Measurements from ENCODE around the gene C1QTNF2. TPM values are rescaled to one million over a fixed set of nuclear protein-coding genes. Genes with fewer than 3 reads are reported as not detected.
"Not testable (repeated sequence)": the region's sequence is repeated elsewhere in the genome, so short reads cannot be mapped to it uniquely, and the experiment has no call there.

Gene C1QTNF2
- total and polyA plus RNA-seq, 10 of the 15 experiments (the other 5 are each of a cell fraction or from before 2014, with no cell fraction given) = not detected

GRCh38 chr5:160340513-160340912, 29.9 kb downstream of the C1QTNF2 start:
- intact Hi-C loops (cut with micrococcal nuclease; ENCODE audit: unreplicated experiment) = not testable (repeated sequence)

DNA sequence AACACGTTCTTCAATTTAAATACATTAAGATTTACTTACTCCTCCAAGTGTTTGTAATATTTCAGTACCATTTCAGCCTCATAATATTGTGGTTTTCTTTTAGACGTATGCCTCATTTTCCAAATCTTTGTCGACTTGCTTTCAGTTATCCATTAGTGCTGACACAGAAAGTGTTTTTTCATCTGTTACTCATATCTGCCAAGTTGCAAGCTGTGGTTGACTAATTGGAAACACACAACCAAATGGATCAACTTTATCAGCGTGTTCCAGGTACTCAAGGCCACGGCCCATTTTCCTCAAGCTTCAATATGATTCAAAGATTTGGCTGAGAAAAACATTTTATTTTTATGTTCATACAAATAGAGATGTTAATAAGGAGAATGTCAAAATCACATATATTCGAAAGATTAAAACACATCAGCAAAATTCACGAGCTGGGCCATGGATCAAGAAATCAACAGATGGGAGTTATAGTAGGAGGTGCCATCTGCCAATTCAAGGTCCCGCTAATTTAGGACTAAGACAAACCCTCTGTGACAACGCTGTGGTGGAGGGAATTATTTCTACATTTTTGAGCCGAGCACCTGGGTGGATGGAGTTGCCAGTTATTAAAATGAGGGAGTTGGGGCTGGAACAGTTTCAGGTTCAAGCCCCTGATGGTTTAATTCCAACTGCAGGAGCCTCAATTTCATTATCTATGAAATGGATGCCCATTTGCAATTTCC, 30.9 kb downstream of the C1QTNF2 start:
- Histone ChIP-seq H3K79me2 (ENCODE audit: control insufficient read depth, insufficient read depth, low read length) (no peaks in the 10 kb centered on the region), H3K36me3 (ENCODE audit: control insufficient read depth in 2 of 2, insufficient read depth in 2 of 2, low read length in 1 of 2) (no peaks in the 10 kb centered on the region), H3K9ac (ENCODE audit: control insufficient read depth, insufficient read depth, low read length) (no peak overlapping the region), H3K27me3 (replicated peaks in 1 of 2; ENCODE audit: control insufficient read depth in 2 of 2, insufficient read depth in 2 of 2, low read length in 1 of 2) (no peaks in the 10 kb centered on the region), H3K9me3 (replicated peaks; ENCODE audit: control insufficient read depth, insufficient read depth, low read length) (no peaks in the 10 kb centered on the region), H4K20me1 (ENCODE audit: control insufficient read depth, insufficient read depth) (no peaks in the 10 kb centered on the region), H3K4me2 (ENCODE audit: control insufficient read depth, insufficient read depth) (no peak overlapping the region), H3K4me1 (ENCODE audit: control insufficient read depth, insufficient read depth, low read length) (no peaks in the 10 kb centered on the region), H2AFZ (ENCODE audit: control insufficient read depth, low read depth, low read length) (no peak overlapping the region), H3K4me3 (no peak overlapping the region), H3K27ac (ENCODE audit: control insufficient read depth, insufficient read depth) (no peak overlapping the region)
- no TSS peak for BruUV-seq (replicated peaks)
- no peak for ATAC-seq
- ChIA-PET SMC1A (ENCODE audit: uncharacterized antibody, unreplicated experiment) (interaction anchor here (7.9 to 13.7 kb wide), 2 partner anchors 139 to 317 kb away, joined by 67 to 149 read pairs; no protein-coding TSS in a partner anchor), RAD21 (ENCODE audit: unreplicated experiment) (no interaction called here), POLR2A (no interaction called here), CTCF (interaction anchor here (1.0 to 3.0 kb wide), 3 partner anchors 9 to 318 kb away, joined by 3 to 13 read pairs (median 3); no protein-coding TSS in a partner anchor)
- intact Hi-C loops (cut with micrococcal nuclease; ENCODE audit: unreplicated experiment) (no loop called here), in situ Hi-C loops (cut with MboI) (loop anchor here (10.0 kb wide), 1 partner anchor 265 kb away; no protein-coding TSS in a partner anchor)
- 27% methylated on average over 10 of the region's 10 CpGs for WGBS (ENCODE audit: insufficient coverage, insufficient replicate concordance, low lambda C conversion rate, missing lambda C conversion rate)
- TF ChIP-seq PBX3 (IDR thresholded peaks at IDR 0.05; ENCODE audit: insufficient replicate concordance, low read depth, low read length) (no peak), ZZZ3 (IDR thresholded peaks at IDR 0.05; ENCODE audit: control insufficient read depth, insufficient read length, low read depth) (no peak), KLF5 (IDR thresholded peaks at IDR 0.05; ENCODE audit: partially characterized antibody) (no peak), PAX5 (IDR thresholded peaks at IDR 0.05; ENCODE audit: borderline replicate concordance, low read depth, low read length) (no peak), KAT2A (conservative IDR thresholded peaks at IDR 0.05; ENCODE audit: control insufficient read depth, low read depth, low read length) (no peak), CHD4 (IDR thresholded peaks at IDR 0.05) (no peak), CHD2 (IDR thresholded peaks at IDR 0.05; ENCODE audit: borderline replicate concordance, low read depth, low read length) (no peak)
- no peak for DNase-seq (ENCODE audit: low read depth, low spot score)
- FAIRE-seq = no peak

More at GRCh38 chr5:160340513-160340912, 29.9 kb downstream of the C1QTNF2 start:
- ChIA-PET RAD21 (ENCODE audit: unreplicated experiment) (interaction anchor here (6.4 kb wide), 1 partner anchor 141 kb away, joined by 66 read pairs; no protein-coding TSS in a partner anchor), POLR2A (interaction anchor here (0.6 kb wide), 1 partner anchor 191 kb away, joined by 5 read pairs; no protein-coding TSS in a partner anchor), SMC1A (ENCODE audit: uncharacterized antibody, unreplicated experiment) (interaction anchor here (1.5 to 13.7 kb wide), 3 partner anchors 96 to 317 kb away, joined by 3 to 149 read pairs (median 67); no protein-coding TSS in a partner anchor), CTCF (interaction anchor here (3.0 to 10.5 kb wide), 2 partner anchors 317 to 319 kb away, joined by 13 to 162 read pairs; no protein-coding TSS in a partner anchor)
- not testable (repeated sequence) for H3K79me2 ChIP-seq (ENCODE audit: control insufficient read depth, insufficient read depth, low read length); H3K36me3 ChIP-seq (ENCODE audit: control insufficient read depth in 2 of 2, insufficient read depth in 2 of 2, low read length in 1 of 2); H3K4me1 ChIP-seq (ENCODE audit: control insufficient read depth, insufficient read depth, low read length); ATAC-seq; DNase-seq (ENCODE audit: low read depth, low spot score); H3K4me3 ChIP-seq; BruUV-seq (replicated peaks); H3K27me3 ChIP-seq (replicated peaks in 1 of 2; ENCODE audit: control insufficient read depth in 2 of 2, insufficient read depth in 2 of 2, low read length in 1 of 2); FAIRE-seq; H2AFZ ChIP-seq (ENCODE audit: control insufficient read depth, low read depth, low read length); H3K9ac ChIP-seq (ENCODE audit: control insufficient read depth, insufficient read depth, low read length); H3K9me3 ChIP-seq (replicated peaks; ENCODE audit: control insufficient read depth, insufficient read depth, low read length); H3K4me2 ChIP-seq (ENCODE audit: control insufficient read depth, insufficient read depth); H4K20me1 ChIP-seq (ENCODE audit: control insufficient read depth, insufficient read depth); H3K27ac ChIP-seq (ENCODE audit: control insufficient read depth, insufficient read depth)
- in situ Hi-C loops (cut with MboI) = loop anchor here (10.0 kb wide), 1 partner anchor 266 kb away; no protein-coding TSS in a partner anchor

- H3K4me2 ChIP-seq (ENCODE audit: control insufficient read depth, insufficient read depth) = not testable (repeated sequence)
Observed at GRCh38 chr5:160334716-160335115, 35.7 kb downstream of the C1QTNF2 start.

More at GRCh38 chr5:160334716-160335115, 35.7 kb downstream of the C1QTNF2 start:
- H3K36me3 ChIP-seq (ENCODE audit: control insufficient read depth in 2 of 2, insufficient read depth in 2 of 2, low read length in 1 of 2); ATAC-seq; H3K79me2 ChIP-seq (ENCODE audit: control insufficient read depth, insufficient read depth, low read length); H3K4me3 ChIP-seq; FAIRE-seq; H2AFZ ChIP-seq (ENCODE audit: control insufficient read depth, low read depth, low read length); H4K20me1 ChIP-seq (ENCODE audit: control insufficient read depth, insufficient read depth); H3K27me3 ChIP-seq (replicated peaks in 1 of 2; ENCODE audit: control insufficient read depth in 2 of 2, insufficient read depth in 2 of 2, low read length in 1 of 2); H3K4me1 ChIP-seq (ENCODE audit: control insufficient read depth, insufficient read depth, low read length); H3K27ac ChIP-seq (ENCODE audit: control insufficient read depth, insufficient read depth); H3K9me3 ChIP-seq (replicated peaks; ENCODE audit: control insufficient read depth, insufficient read depth, low read length); DNase-seq (ENCODE audit: low read depth, low spot score); POLR2A ChIA-PET; in situ Hi-C loops (cut with MboI); SMC1A ChIA-PET (ENCODE audit: uncharacterized antibody, unreplicated experiment); H3K9ac ChIP-seq (ENCODE audit: control insufficient read depth, insufficient read depth, low read length); RAD21 ChIA-PET (ENCODE audit: unreplicated experiment); BruUV-seq (replicated peaks); intact Hi-C loops (cut with micrococcal nuclease; ENCODE audit: unreplicated experiment): not testable (repeated sequence)
- WGBS (ENCODE audit: insufficient coverage, insufficient replicate concordance, low lambda C conversion rate, missing lambda C conversion rate) = 49% methylated on average over 3 of the region's 3 CpGs
- CTCF ChIA-PET = interaction anchor here (1.2 to 1.5 kb wide), 2 partner anchors 10 to 313 kb away, joined by 3 read pairs; no protein-coding TSS in a partner anchor

Data from GM12878 (cell line).